Measurements from ENCODE around the gene SEPTIN8.

DNA sequence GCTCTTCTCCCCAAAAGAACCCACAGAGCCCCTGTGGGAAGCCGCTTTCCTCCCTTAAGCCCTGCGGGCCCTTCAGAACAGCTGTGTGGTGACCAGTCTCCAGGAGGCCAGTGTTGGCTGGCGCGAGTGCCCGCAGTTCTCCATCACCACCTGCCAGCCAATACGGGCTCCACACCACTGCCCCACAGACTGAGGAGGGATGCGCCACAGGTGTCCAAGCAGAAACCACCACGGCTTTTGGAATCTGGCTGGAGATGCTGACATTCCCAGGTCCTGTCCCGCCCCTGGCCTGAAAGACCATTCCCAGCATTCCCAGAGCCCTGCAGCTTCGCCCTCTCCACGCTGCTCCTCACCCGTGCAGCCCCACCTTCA lies 17.0 kb downstream of the SEPTIN8 start:
- TF ChIP-seq MTERF4 (CRISPR knock-in tag; IDR thresholded peaks at IDR 0.05) (no peak), RFX5 (IDR thresholded peaks at IDR 0.05; ENCODE audit: low read depth, low read length) (no peak), BATF2 (CRISPR knock-in tag; IDR thresholded peaks at IDR 0.05) (no peak), ZNF326 (CRISPR knock-in tag; IDR thresholded peaks at IDR 0.05; ENCODE audit: borderline replicate concordance) (no peak), ZNF530 (CRISPR knock-in tag; IDR thresholded peaks at IDR 0.05; ENCODE audit: low read depth) (no peak), FOXC1 (CRISPR knock-in tag; IDR thresholded peaks at IDR 0.05; ENCODE audit: borderline replicate concordance) (no peak), ZKSCAN1 (IDR thresholded peaks at IDR 0.05; ENCODE audit: low read length) (no peak), POLR2AphosphoS5 (IDR thresholded peaks at IDR 0.05; ENCODE audit: low read depth, low read length) (no peak), KDM5B (CRISPR knock-in tag; IDR thresholded peaks at IDR 0.05; ENCODE audit: borderline replicate concordance) (no peak), EZH2 (conservative IDR thresholded peaks at IDR 0.05; ENCODE audit: low read depth, low read length) (no peak), YY1 (IDR thresholded peaks at IDR 0.05; ENCODE audit: insufficient read depth, insufficient replicate concordance, low read depth, low read length) (no peak), CTCF (CRISPR knock-in tag; IDR thresholded peaks at IDR 0.05) (no peak), EP300 (IDR thresholded peaks at IDR 0.05; ENCODE audit: low read depth in 2 of 2, low read length in 2 of 2) (no peak), EP300 (CRISPR knock-in tag; IDR thresholded peaks at IDR 0.05; ENCODE audit: borderline replicate concordance) (no peak), ZNF253 (CRISPR knock-in tag; IDR thresholded peaks at IDR 0.05; ENCODE audit: borderline replicate concordance) (no peak)

All from HepG2 (cell line).